ENCODE measurements around the gene MYLIP.

- TF ChIP-seq POLR2A (IDR thresholded peaks at IDR 0.05) (no peak), CTCF (IDR thresholded peaks at IDR 0.05) (no peak)
These were observed 34.8 kb downstream of the MYLIP start for GRCh38 chr6:16163535-16164300.

All from Peyer's patch (tissue), 4 donors.